Measurements from ENCODE around the gene INPP4B. TPM values are rescaled to one million over a fixed set of nuclear protein-coding genes. Genes with fewer than 3 reads are reported as not detected.

The INPP4B gene
- total RNA-seq, 1 experiment from 2014 or later, result 0.07 TPM

GRCh38 chr4:142345924-142346323 lies 500.2 kb downstream of the INPP4B start:
- Histone ChIP-seq H2AFZ (ENCODE audit: low read length) (no peak overlapping the region), H2BK15ac (ENCODE audit: low read depth, low read length) (no peak overlapping the region), H2BK20ac (ENCODE audit: low read depth, low read length, poor library complexity, severe bottlenecking) (no peak overlapping the region), H3K4me2 (ENCODE audit: insufficient read depth, insufficient read length, low read length) (no peak overlapping the region), H3K4me1 (ENCODE audit: insufficient read depth, low read length) (no peaks in the 10 kb centered on the region), H3K9ac (ENCODE audit: extremely low read depth, insufficient read length, low read length) (no peak overlapping the region), H4K20me1 (ENCODE audit: control insufficient read depth, insufficient read depth, insufficient read length) (no peaks in the 10 kb centered on the region), H2BK12ac (ENCODE audit: insufficient read length, low read depth, low read length) (no peak overlapping the region), H3K23me2 (ENCODE audit: insufficient read length, low read depth, low read length, poor library complexity, severe bottlenecking) (no peaks in the 10 kb centered on the region), H3K79me1 (ENCODE audit: insufficient read depth, low read depth, low read length, poor library complexity, severe bottlenecking) (no peaks in the 10 kb centered on the region), H3K18ac (ENCODE audit: insufficient read length, low read depth, low read length) (no peak overlapping the region), H2BK5ac (ENCODE audit: insufficient read length, low read length) (no peak overlapping the region), H3K27ac (ENCODE audit: insufficient read length, low read depth, low read length) (no peak overlapping the region), H3K4ac (ENCODE audit: low read depth, low read length) (no peak overlapping the region), H4K8ac (replicated peaks; ENCODE audit: insufficient read length, low read depth, low read length) (no peak overlapping the region), H3K14ac (ENCODE audit: insufficient read depth, low read length) (no peak overlapping the region), H4K5ac (ENCODE audit: insufficient read length, low read depth, low read length) (no peak overlapping the region), H2BK120ac (ENCODE audit: low read depth, low read length, poor library complexity, severe bottlenecking) (no peak overlapping the region), H3K27me3 (ENCODE audit: insufficient read depth, low read length) (no peaks in the 10 kb centered on the region), H3K9me3 (ENCODE audit: control insufficient read depth, low read depth, low read length) (no peaks in the 10 kb centered on the region), H4K91ac (ENCODE audit: insufficient read length, low read depth, low read length) (no peak overlapping the region), H3K79me2 (ENCODE audit: insufficient read depth, low read length) (no peaks in the 10 kb centered on the region), H2AK5ac (ENCODE audit: insufficient read length, low read length) (no peak overlapping the region), H3T11ph (ENCODE audit: low read length) (no peak overlapping the region), H3K56ac (ENCODE audit: insufficient read length, low read depth, low read length) (no peak overlapping the region), H3K23ac (ENCODE audit: insufficient read length, low read depth, low read length) (no peak overlapping the region)
- H3K4me3 Mint-ChIP-seq, result no peak overlapping the region
- no peak for TF ChIP-seq CTCF (conservative IDR thresholded peaks at IDR 0.05)
- no peaks in the 10 kb centered on the region for H3K36me3 Mint-ChIP-seq (ENCODE audit: insufficient read depth in 1 of 3, low read depth in 3 of 3)
- DNase-seq, result no peak
- no peak overlapping the region for H3K27ac Mint-ChIP-seq
- no peaks in the 10 kb centered on the region for H3K4me1 Mint-ChIP-seq
- no peaks in the 10 kb centered on the region for H3K9me3 Mint-ChIP-seq
- H3K27me3 Mint-ChIP-seq (ENCODE audit: low read depth), result no peaks in the 10 kb centered on the region
- no CpG with 5 or more reads among the region's 2 CpGs for WGBS (ENCODE audit: extremely low coverage, insufficient read length, low lambda C conversion rate)

Data from H9 (cell line).